ENCODE measurements around the gene C2CD2.

- TF ChIP-seq, protein P1, sequence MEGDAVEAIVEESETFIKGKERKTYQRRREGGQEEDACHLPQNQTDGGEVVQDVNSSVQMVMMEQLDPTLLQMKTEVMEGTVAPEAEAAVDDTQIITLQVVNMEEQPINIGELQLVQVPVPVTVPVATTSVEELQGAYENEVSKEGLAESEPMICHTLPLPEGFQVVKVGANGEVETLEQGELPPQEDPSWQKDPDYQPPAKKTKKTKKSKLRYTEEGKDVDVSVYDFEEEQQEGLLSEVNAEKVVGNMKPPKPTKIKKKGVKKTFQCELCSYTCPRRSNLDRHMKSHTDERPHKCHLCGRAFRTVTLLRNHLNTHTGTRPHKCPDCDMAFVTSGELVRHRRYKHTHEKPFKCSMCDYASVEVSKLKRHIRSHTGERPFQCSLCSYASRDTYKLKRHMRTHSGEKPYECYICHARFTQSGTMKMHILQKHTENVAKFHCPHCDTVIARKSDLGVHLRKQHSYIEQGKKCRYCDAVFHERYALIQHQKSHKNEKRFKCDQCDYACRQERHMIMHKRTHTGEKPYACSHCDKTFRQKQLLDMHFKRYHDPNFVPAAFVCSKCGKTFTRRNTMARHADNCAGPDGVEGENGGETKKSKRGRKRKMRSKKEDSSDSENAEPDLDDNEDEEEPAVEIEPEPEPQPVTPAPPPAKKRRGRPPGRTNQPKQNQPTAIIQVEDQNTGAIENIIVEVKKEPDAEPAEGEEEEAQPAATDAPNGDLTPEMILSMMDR (conservative IDR thresholded peaks at IDR 0.05; ENCODE audit: low read depth, low read length) = no peak
- TF ChIP-seq, protein P2, sequence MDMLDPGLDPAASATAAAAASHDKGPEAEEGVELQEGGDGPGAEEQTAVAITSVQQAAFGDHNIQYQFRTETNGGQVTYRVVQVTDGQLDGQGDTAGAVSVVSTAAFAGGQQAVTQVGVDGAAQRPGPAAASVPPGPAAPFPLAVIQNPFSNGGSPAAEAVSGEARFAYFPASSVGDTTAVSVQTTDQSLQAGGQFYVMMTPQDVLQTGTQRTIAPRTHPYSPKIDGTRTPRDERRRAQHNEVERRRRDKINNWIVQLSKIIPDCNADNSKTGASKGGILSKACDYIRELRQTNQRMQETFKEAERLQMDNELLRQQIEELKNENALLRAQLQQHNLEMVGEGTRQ (IDR thresholded peaks at IDR 0.05; ENCODE audit: low read depth, low read length) = no peak
These were observed 58.8 kb downstream of the C2CD2 start for GRCh38 chr21:41894922-41895557.
